NCI-H1092 (cell line): ENCODE measurements around the gene CFAP57.
A peak's percentile ranks its signal among the peaks of the same experiment; 100 is the strongest.
"Not testable (repeated sequence)": the region's sequence is repeated elsewhere in the genome, so short reads cannot be mapped to it uniquely, and the experiment has no call there.

Experiments used
- DNase-seq: peaks from one replicate; lab custom pipeline; 2025; lab: John Stamatoyannopoulos, UW

Gene CFAP57

GRCh38 chr1:43171876-43172526, at the start of gene CFAP57, which contains the start of gene EBNA1BP2:
Gene CFAP57 (plus strand): TSS chr1:43172330. CDS start chr1:43172754, 424 bp downstream.
Gene EBNA1BP2 (minus strand): TSS chr1:43172290. CDS start chr1:43172118, 172 bp downstream.
- DNase-seq: peak; percentile 91

- no peak for DNase-seq
These were observed 49.1 kb upstream of the CFAP57 start for GRCh38 chr1:43123031-43123430.

GRCh38 chr1:43128816-43129215, 43.3 kb upstream of the CFAP57 start:
- no peak for DNase-seq

GRCh38 chr1:43129426-43129825, 42.7 kb upstream of the CFAP57 start:
- DNase-seq: no peak

GRCh38 chr1:43134068-43134467, 38.1 kb upstream of the CFAP57 start:
- no peak for DNase-seq

- no peak for DNase-seq
These were observed 37.5 kb upstream of the CFAP57 start for GRCh38 chr1:43134640-43135039.

- DNase-seq: no peak
These were observed 36.0 kb upstream of the CFAP57 start for GRCh38 chr1:43135857-43136781.

GRCh38 chr1:43137445-43138052, 34.6 kb upstream of the CFAP57 start:
- no peak for DNase-seq

- DNase-seq: not testable (repeated sequence)
These were observed 32.8 kb upstream of the CFAP57 start for GRCh38 chr1:43139295-43139694.

- no peak for DNase-seq
These were observed 32.1 kb upstream of the CFAP57 start for GRCh38 chr1:43140010-43140409.

- DNase-seq: no peak
These were observed 31.5 kb upstream of the CFAP57 start for GRCh38 chr1:43140583-43140982.

GRCh38 chr1:43143441-43143888, 28.7 kb upstream of the CFAP57 start:
- no peak for DNase-seq

GRCh38 chr1:43144237-43144636, 27.9 kb upstream of the CFAP57 start:
- DNase-seq: no peak

GRCh38 chr1:43147625-43148327, 24.4 kb upstream of the CFAP57 start:
- DNase-seq: peak; percentile 77

- DNase-seq: no peak
These were observed 22.2 kb upstream of the CFAP57 start for GRCh38 chr1:43149889-43150288.

- DNase-seq: no peak
These were observed 19.3 kb upstream of the CFAP57 start for GRCh38 chr1:43152866-43153265.

- no peak for DNase-seq
These were observed 18.7 kb upstream of the CFAP57 start for GRCh38 chr1:43153443-43153842.

- DNase-seq: no peak
These were observed 16.1 kb upstream of the CFAP57 start for GRCh38 chr1:43156026-43156425.

GRCh38 chr1:43165162-43165561, 7.0 kb upstream of the CFAP57 start:
- no peak for DNase-seq

GRCh38 chr1:43165765-43166164, 6.4 kb upstream of the CFAP57 start:
- no peak for DNase-seq

- DNase-seq: no peak
These were observed 736 bp upstream of the CFAP57 start for GRCh38 chr1:43171312-43171875.

GRCh38 chr1:43172527-43172972, 420 bp downstream of the CFAP57 start:
- peak; percentile 80 for DNase-seq
